Measurements from ENCODE around the gene KCNK2.

- no peak for TF ChIP-seq CTCF (conservative IDR thresholded peaks at IDR 0.05; ENCODE audit: low read depth in 2 of 2)
- no peak for TF ChIP-seq EZH2phosphoT487 (IDR thresholded peaks at IDR 0.05; ENCODE audit: unreplicated experiment)
- TF ChIP-seq STAT1 (IDR thresholded peaks at IDR 0.05; ENCODE audit: unreplicated experiment) = no peak
- no peak for TF ChIP-seq REST (IDR thresholded peaks at IDR 0.05; ENCODE audit: unreplicated experiment)
Observed at GRCh38 chr1:215119056-215119455, 36.5 kb downstream of the KCNK2 start.

Measured in GM23338 (cell line).